Superior temporal gyrus (tissue), 1 donor: ENCODE results near the gene FIGLA.

Experiments used
- DNase-seq: peaks from one replicate; pipeline ENCODE4 v3.0.0-alpha.2; 2016; ENCODE audit errors: extremely low spot score

FIGLA gene

DNA sequence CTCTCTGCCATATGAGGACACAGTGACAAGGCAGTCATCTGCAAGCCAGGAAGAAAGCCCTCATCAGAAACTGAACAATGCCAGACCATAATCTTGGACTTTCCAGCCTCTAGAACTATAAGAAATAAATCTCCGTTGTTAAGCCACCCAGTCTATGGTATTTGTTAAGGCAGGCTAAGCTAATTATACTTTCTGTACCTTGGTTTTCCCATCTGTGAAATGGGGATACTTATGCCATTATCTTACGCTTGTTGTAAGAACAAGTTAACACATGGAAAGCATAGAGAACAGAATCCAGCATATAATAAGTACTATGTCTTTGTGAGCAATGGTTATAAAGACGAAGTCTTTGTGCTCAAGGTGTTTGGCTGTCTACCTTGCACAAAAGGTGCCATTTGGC is 14.2 kb downstream of the FIGLA start:
- DNase-seq, result no peak

DNA sequence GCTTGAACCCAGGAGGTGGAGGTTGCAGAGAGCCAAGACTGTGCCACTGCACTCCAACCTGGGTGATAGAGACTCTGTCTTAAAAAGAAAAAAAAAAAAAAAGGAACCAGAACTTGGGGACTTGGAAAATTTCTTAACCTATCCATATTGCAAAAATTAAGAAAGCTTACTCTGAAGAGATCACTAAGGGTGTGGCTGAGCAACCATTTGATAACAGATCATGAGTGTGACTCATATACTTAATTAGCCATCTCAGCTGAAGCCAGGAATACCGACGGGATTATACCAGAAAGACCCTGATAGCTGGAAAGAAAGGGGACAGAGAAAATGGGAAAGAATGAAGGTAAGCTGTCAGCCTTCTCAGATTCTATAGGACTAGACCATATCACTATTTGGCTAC is 15.3 kb downstream of the FIGLA start:
- DNase-seq, result no peak

DNA sequence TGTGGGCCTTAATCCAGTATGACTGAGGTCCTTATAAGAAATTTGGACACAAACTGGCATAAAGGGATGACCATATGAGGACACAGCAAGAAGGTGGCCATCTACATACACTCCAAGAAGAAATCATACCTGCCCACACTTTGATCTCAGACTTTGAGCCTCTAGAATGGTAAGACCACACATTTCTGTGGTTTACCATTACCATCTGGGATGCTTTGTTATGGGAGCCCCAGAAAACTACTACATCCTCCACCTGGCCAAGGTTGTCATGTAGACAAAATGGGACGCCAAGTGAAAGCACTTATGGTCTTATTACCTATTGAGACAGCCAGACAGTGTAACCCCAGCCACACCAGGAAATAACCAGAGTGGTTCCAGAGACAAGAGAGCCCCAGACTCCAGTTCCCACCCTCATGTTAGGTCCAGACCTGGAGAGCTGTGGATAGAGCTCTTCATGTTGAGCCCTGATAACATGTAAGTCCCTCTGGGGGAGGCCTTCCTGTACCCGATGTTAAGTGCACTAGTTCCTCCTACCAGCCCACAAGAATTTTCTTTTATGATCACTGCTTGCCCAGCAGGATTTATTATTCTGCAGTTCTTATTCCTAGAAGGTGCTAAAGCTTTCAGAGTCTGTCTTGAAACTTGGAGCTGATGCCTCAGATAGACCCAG is 17.8 kb downstream of the FIGLA start:
- no peak for DNase-seq

DNA sequence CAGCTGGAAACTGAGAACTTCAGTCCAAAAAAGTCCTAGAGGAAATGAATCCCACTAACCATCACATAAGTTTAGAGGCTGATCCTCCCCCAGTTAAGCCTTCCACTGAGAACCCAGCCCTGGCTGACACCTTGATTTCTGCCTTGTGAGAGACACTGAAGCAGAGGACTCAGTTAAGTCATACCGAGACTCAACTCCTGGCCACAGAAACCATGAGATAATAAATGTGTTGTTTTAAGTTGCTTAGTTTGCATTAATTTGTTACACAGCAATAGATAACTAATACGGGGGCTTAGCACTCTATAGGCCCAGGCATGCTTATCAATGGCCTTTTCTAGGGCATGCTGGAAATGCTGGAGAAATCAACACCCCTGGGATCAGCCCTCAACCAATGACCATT is 19.0 kb downstream of the FIGLA start:
- no peak for DNase-seq

DNA sequence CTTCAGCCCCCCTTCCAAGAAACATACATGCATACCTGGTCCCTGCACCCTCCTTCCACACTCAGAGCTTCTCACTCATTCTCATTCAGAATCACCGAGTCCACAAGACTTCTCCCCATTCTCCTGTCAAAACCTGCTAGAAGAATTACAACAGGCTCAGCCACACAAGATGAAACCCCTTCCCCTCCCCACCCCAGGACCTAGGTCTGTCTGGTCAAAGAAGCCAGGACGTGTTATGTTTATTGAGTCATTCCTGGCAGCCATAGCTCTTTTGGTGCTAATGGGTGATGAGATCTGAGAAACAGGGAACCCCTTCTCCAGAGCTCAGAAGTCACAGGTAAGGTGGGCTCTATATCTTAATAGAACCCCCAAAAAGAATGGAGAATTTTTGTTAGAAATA is 21.0 kb downstream of the FIGLA start:
- no peak for DNase-seq

DNA sequence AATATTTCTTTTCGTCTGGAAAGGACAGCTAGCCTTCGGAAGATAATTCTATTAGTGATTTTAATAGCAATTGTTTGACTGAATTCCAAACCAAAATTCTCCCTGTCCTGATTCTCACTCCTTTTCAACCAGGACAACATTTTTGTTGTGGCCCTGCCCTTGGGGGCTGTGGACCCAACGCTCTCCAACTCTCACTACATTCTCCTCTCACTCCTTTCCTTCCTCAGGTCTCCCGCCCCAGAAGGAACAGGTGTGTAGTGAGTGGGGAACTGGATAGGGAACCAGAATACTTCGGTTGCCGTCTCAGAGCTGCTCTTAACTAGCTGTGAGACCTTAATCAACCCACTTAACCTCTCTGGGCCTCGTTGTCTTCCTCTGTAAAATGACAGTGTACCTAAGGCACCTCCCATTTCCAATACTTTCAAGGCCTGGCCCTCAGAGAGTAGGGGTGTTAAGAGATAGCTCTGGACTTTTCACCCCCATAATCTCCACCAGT is 21.8 kb downstream of the FIGLA start:
- DNase-seq, result no peak

DNA sequence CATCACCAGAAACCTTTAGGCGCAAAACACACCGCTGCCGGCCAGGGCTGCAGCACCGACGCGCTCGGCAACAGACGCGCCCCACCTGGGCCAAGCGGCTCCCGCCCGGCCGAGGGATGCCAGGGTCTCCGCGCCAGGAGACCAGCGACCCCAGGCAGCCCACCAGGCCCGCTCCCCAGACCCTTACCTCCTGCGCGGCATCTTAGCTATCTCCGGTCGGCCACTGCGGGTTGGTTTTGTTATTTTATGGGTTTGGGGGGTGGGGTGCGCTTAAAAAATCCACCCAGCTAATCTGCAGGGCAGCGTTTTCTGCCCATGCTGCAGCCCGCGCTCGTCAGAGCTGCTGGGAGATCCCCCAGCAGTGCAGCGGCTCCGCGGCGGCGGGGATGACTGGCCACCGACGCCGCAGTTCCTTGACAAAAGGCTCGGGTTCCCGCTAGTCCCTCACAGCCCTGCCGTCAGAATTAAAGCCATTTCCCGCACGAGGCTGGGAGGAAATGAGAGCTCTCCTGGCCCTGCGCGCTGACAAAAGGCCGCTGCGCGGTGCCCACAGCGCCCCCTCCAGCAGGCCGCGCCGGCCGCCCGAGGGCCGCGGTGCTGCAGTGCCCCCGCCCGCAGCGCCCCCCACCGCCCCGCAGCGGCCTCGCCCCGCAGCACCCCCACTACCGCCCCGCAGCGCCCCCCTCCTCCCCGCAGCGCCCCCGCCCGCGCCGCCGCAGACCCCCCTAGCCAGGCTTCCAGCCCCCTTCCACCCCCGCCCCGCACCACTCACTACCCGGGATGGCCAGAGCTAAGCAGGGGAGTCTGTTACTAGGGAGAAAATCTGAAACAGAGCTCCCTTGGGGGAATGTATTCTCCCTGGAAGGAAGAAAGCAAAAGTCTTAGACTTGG is 22.5 kb downstream of the FIGLA start, which contains the start of gene ADD2:
Gene ADD2, minus strand, starts transcription at position 502 of the 891 bp plus-strand sequence. CDS start 61,792 bp downstream, outside the sequence.
- DNase-seq, result peak; percentile 55

DNA sequence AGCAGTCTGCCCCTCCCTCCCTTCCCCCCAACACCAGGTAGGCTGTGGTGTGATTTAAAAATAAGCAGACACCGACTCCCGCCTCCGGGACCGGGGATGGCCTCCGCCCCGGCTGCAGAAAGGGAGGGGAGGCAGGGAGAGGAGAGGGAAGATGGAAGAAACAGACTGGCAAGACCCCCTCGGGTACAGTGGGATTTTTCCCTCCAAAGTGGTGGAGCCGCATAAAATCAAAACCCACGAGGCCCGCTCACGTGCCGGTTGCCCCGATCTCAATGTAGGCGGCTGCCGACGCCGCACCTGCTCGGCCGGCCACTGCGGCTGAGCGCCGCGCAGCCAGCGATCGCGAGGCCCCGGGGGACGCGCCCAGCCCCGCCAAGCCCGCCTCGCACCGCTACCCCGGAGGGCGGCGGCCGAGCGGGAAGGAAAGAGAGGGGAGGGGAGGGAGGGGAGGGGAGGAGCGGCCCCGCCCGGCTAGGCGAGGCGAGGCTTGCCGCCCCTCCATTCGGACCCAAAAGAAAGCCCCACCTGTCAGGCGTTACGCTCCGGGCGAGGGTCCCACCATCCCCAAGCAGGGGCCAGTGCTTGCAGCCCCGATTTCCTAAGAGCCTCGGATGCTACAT is 23.3 kb downstream of the FIGLA start:
- no peak for DNase-seq

DNA sequence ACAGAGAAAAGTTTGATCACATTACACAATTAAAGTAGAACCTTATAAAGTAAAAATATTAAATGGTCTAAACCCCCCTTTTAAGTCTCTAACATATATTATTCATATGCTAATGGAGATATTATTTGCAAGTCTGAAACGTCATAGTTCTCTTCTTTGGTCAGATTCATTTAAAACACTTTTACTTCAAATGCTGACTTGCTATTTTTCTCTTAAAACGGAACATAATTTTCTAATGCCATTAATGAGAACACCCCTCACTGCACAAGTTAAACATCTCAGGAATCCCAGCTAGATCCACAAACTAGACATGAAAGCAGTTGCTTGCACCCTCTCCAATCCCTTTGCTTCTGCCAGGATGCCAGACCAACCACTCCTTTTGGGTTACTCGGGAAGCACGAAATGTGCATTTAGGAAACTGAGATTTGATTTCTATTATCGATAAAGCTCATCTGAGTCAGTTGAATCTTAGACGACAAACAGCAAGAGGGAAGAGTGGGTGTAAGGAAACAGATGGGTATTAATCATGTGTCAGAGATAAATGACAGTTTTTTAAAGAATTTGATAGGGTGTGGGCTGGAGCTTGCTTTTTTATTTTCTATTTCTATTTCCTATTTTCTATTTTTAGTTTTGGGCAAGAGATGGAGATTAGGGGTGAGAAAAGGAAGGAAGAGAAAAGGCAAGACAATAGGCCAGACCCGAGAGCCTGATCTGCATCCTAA is 23.9 kb downstream of the FIGLA start:
- DNase-seq, result no peak

DNA sequence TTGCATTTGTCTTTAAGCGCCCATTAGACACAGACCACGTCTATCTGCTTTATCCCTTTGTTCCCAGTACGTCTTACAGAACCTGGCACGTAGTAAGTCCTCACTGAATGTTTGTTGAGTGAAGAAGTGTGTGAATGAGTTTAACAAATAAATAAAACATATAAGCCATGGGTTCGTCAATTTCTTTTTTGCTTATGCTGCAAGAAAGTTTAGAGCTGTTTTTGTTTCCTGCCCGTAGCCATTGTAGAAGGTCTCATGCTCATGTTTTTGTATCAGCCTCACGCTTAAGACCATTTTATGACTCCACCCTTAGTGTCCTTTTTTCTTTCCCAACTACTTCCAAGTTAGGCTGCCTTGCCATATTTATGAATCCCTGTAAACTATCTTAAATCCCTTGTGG is 24.9 kb downstream of the FIGLA start:
- no peak for DNase-seq

DNA sequence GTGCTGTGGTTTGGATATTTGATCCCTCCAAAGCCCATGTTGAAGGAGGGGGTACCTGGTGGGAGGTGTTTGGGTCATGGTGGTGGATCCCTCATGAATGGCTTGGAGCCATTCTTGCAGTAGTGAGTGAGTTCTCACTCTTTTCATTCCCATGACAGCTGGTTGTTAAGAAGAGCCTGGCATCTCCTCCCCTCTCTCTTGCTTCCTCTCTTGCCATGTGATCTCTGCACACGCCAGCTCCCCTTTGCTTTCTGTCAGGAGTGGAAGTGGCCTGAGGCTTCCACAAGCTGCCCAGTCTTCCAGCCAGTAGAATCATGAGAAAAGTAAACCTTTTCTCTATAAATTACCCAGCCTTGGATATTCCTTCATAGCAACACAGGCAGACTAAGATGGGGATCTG is 31.0 kb downstream of the FIGLA start:
- no peak for DNase-seq

DNA sequence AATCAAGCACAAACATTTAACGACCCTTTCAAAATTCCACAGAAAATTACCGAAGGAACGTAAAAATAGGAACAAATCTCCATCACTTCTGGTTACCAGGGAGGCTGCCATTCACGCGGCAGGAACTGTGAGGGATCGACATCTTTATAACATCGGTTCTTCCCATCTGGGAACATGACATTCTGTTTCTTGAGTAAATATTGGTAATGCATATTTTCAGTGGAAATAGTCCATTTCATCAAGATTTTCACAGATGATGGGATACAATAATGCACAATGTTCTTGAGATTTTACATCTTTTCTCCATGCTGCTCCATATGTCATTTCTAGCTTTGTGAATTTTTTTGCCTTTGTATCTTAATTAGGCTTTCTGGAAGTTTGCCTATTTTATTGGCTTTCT is 32.5 kb downstream of the FIGLA start:
- peak; percentile 42 for DNase-seq

DNA sequence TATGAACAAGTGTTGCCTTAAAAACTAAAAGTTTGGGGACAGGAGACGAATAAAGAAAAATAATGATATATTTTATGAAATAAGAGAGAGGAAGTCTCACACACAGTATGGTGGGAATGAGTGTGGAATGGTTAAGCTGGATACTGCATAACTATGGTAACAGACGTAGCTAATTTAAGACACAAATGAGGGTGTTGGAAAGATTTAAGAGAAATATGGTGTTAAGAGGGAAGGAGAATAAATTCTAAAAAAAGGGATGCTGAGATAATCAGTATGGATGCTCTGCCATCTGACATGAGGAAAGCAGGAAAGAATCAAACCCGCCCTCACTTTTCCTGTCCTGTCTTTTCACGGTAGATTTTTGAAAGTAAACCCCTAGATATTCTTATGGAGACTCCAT is 33.1 kb downstream of the FIGLA start:
- DNase-seq, result peak; percentile 59

DNA sequence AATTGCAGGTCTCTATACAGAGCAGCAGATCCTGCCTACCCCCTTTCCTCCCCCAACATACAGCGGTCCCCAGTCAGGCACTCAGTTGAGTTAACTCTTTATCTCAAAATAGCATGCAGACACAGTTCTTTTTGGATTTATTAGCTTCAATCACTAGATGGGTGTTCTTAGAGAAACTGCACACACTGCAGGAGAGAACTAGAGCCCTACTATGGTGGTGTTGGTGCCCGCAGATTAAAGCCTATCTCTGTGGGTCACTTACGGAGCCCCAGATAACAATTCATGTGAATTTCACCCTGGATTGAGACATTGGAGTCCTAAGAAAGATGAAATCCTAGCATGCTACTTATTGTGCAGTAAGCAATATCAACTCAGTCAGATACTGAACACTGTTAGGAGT is 34.3 kb downstream of the FIGLA start:
- no peak for DNase-seq

DNA sequence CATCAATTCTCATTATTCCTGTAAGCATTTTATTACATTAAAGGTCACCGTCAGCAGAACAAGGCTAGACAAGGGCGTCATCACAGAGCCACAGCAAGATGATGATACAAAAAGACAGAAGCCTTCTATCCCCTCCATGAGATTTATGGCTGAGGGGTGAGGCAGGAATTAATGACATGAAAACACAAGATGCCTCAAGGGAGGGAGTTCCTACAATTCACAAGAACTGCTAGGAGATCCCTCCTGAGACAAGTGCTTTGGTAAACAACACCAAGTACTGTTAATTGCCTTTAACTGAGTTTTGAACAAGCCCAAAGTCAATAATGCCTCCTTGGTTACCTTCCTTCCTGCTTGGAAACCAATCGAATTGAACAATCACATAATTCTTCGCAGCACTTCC is 36.5 kb downstream of the FIGLA start:
- no peak for DNase-seq

DNA sequence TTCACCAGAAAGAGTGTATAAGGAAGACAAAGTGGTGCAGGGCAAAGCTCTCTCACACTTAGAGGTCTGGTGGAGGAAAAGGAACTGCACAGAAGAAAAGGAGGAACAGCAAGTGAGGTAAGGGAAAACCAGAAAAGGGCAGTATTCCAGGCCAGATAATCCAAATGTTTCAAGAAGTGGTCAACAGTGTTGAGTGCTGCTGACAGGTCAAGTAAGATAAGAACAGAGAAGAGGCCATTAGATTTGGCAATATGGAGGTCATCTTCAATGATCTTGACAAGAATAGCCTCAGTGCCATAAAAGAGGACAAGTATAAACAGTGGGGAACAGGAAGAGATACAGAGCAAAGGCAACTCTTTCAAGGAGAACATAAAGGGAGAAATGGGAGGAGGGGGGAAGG is 37.4 kb downstream of the FIGLA start:
- DNase-seq, result no peak

DNA sequence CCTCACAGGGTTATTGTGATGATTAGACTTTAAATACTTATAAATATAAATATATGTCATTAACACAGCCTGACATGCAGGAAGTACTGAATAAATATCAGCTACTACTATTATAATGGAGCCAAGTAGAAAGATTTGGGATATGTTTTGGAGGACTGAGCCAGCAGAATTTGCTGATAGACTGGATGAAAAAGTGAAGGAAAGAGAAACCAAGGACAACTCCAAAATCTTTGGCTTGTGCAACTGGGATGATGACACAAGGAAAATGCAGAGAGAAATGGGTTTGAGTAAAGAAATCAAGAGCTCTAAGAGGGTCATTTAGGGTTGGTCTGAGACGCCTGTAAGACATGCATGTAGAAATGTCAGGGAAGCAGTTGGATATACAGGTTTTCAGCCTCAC is 38.0 kb downstream of the FIGLA start:
- DNase-seq, result no peak

DNA sequence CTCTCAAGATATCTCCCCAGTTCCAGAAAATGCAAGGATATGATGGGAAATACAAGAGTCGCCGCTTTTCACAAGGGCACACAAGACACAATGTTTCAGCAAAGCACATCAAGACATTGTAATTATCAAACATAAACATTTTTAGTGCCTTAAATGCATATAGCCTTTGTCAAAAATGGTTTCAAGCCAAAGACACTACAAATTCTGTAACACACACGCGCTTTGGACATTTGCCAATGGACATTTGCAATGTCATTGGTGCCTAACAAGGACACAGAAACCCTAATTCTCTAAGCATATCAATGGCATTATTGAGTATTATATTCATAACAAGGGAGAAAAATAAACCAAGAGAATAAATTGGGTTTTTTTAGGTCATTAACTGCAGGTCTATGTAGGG is 38.6 kb downstream of the FIGLA start:
- no peak for DNase-seq

DNA sequence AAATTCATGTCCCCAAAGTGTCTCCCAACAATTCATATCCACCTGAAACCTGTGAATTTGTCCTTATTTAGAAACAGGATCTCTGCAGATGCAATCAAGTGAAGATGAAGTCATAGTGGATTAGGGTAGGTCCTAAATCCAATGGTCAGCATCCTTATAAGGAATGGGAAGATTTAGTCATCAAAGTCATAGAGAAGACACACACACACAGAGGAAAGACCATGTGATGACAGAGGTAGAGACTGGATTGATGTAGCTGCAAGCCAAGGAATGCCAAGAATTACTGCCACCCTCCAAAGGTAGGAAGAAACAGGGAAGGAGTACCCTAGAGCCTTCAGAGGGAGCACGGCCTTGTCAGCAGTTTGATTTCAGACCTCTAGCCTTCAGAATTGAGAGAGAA is 40.1 kb downstream of the FIGLA start:
- no peak for DNase-seq

DNA sequence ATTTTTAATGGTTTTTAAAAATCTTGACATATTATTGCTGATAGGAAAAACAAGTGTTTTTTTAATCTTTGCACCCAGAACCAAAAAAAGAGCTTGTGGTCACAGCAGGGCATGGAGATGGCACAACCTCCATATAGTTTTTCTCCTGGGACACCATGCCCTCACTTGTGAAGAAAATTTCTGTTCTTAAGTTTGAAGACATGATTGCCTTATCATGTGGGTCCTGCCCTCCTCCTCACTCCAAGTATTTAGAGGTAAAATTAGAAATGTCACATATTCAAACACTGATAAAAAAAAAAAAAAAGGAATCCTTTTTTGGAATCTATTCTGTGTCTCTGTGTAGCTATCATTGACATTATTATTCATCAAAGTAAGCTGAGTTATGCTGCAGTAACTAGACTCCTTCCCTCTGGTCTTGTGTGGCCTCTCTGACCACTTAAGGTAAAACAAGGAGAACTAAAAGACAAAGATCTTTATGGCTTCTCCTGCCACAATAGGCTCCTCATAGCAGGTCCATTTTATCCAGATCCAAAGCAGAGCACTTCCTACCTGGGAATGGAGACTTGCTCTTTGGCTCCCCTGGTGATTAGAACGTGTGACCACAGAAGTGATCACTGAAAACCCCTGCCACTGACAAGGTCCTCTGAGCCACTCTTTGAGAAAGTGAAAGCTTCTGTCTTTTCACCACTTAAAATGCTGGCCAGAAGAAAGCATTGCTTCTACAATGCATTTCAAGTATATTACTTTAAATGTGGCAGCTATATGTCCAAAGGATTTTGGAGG is 42.2 kb downstream of the FIGLA start:
- no peak for DNase-seq

DNA sequence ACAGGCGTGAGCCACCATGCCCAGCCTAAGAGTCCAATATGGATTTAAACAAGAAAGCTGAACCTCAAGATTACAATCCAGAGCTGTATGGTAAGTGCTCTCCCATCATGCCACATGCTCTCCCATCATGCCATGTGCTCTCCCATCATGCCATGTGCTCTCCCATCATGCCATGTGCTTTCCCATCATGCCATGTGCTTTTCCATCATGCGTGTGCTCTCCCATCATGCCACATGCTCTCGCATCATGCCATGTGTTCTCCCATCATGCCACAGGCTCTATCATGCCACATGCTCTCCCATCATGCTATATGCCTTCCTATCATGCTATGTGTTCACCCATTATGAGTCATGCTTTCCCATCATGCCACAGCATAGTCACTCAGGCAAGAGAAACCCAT is 43.2 kb downstream of the FIGLA start:
- DNase-seq, result no peak
